Stimulated activated CD4-positive, alpha-beta T cell treated with anti-CD3 and anti-CD28 coated beads, Interleukin-1b, Interleukin-23, amount 100 ng/mL, for 4 hours (primary cell): ENCODE data around the gene SPTBN1.

Experiments
- DNase-seq, 2 donors: peaks; one replicate each; pipeline ENCODE4 v3.0.0-alpha.2; 2020; ENCODE audit warnings: low read depth in 2 of 2

The SPTBN1 gene

GRCh38 chr2:54590216-54591120 lies 134.3 kb downstream of the SPTBN1 start:
- DNase-seq: no peak

DNA sequence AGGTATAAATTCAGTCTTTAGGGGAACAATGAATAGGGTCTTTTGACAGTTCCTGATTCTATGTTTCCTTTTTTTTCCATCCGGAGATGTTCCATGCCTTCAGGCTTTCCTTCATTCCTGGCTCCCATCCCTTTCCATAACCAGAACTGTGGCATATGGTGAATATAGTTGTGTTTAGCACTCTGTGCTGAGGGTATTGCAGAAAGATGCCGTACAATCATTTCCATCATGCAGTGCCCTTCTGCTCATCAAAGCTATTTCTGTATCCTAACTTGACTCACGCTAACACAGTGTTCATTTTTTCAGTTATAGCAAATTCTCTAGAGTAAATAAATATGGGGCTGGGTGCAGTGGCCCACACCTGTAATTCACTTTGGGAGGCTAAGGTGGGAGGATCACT lies 135.4 kb downstream of the SPTBN1 start:
- DNase-seq: no peak

DNA sequence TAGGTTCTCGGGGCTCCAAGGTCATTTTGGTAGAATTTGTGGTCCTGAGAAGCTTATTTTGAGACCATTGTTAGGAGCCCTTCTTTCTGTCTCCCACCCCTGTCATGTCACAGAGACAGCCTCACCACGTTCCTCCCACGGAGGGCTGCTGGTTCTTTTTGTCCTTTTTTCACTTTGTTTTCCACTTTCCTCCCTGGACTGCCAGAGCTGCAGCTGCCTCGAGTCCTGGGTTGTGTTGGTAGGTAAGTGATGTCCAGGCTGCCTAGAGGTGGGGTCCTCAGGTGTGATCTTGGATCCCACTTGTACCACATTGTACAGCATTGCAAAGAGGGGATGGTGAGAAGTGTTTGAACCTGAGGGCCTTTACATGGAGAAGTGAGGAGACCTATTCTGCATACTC lies 137.1 kb downstream of the SPTBN1 start:
- no peak for DNase-seq

- DNase-seq: no peak
Measured at GRCh38 chr2:54594048-54594447, 137.9 kb downstream of the SPTBN1 start.

DNA sequence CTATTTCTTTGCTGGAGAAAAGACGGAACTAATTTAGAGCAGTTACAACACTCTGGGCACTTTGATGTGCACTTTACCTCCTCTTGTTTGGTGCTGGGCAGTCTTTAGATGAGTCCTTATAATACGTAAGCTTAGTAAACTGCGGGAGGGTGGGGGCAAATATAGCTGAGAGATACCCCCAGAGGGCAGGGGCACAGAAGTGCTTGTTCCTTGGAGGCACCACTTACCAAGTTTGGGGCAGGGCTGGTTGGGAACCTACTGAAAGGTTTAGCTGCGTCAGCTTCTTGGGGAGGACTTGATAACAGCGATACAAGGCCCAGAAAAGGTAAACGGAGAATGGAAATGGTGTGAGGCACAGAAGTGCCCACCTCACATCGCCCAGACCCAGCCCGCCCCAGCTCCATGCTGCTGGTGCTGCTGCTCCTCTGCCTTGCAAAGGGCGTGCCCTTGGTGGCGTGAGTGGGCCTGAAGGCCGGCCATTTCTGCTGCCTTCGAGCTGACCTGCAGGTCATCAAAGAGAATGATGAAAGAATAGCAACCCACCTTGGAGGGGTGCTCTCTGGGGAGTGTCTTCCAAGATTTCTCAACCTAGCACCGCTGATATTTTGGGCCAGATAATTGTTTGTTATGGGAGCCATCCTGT lies 139.2 kb downstream of the SPTBN1 start:
- no peak for DNase-seq

GRCh38 chr2:54595999-54596902 lies 140.1 kb downstream of the SPTBN1 start:
- DNase-seq: no peak

DNA sequence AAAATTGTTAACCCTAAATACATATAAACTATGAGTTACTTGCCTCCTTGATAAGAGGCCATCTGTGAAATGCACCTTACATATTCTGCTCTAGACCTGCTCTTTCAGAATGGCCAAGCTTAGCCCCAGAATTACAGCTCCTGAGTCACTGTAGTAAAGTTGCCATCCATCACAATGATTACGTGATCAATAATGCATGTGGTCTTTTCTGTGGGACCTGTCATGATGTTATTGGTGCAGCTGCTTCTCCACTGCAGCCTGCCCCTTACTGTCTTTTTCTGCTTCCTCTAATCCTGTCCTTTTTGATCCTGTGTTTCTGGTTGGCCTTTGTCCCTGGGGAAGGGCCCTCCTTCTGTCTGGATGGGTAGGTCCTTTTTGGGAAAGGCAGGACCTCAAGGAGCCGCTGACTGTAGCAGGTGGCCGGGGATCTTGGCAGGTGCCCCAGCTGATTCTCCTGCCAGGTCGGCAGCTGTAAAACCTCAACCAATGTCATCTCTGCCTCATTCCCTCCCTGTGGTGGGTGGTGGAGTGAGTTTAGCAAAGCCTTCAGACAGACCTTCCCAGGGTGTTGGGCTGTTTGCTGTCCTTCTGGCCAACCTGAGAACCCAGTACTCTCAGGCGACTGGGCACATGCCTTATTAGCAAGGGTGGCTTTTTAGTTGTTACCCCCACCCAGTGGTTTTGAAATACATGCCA lies 141.2 kb downstream of the SPTBN1 start:
- no peak for DNase-seq

DNA sequence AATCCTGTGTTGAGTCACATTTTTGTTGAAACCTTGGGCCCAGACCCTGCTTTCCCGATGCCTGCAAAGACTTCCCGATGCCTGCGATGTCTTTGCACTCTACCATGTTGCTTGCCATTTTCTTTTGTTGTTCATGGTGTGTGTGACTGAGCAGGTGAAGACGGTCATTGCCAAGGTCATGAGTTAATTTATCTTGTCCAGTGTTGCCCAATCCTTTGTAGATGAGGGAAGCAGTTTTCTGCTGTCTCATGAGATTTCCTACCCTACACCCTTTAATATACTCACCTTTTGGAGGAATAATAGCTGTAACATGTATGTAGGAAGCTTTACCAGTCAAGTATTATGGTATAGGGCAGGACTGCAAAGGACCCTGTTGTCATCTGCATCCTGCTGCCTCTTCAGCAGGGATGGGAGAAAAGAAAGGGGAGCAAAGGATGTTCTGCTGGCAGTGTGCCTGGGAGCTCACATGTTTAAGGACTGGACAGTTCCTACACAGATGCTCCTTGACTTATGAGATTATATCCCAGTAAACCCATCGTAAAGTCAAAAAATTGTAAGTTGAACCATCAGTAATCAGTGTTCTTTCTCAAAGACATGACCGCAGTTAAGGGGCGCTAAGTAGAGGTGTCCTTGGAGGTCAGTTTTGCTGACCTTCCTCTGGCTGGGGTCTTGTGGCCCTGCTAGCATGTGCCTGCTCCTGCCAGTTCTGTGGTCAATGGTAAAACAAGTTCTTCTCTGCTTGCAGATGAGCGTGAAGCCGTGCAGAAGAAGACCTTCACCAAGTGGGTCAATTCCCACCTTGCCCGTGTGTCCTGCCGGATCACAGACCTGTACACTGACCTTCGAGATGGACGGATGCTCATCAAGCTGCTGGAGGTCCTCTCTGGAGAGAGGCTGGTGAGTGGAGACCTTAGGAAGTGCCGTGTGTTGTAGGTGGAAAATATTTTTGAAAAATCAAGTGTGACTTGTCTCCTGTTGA lies 142.5 kb downstream of the SPTBN1 start:
- no peak for DNase-seq

DNA sequence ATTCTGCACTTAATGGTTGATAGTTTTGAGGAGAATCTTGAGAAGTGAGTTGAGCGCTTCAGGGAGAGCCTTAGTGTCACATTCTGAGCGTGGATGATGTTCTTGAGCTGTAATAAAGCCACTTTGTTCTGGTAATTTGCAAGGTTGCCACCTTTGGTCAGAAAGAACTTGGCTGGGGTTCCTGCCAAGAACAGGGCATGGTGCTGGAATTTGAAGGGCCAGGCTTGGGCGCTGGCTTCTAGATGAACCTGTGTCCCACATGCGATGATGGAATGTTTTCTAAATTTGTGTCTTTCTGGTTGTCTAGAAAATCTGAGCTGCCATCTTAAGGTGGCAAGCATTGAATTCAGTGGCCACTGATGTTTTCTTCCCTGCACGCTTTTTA lies 143.2 kb downstream of the SPTBN1 start:
- DNase-seq: no peak

- no peak for DNase-seq
Measured at GRCh38 chr2:54599914-54600313, 143.8 kb downstream of the SPTBN1 start.

GRCh38 chr2:54601339-54601738 lies 145.2 kb downstream of the SPTBN1 start:
- no peak for DNase-seq

DNA sequence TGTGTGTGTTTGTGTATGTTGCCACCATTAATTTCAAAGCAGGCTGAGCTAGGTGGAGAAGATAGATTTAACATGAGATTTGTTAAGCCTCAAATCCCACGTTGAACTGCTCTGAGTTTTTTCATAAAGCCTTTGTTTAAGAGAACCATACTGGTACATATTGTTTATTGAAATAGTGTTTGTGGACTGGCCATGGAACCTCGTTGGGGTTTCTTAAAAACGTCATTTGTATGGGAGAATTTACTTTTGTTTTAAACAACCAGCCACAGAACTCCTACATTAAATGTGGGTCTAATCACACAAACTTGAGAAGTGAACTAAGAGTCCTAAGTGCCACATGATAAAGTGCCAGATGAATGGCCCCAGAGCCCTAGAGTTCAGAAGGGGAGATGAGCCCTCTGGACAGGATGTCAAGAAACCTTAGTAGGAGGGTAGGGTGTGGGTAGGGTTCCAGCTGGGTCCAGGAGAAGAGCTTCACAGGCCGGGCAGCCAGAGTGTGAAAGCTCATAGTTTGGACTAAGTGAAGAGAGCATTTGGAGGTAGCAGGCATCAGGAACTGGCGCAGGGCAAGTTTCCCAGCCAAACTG lies 146.7 kb downstream of the SPTBN1 start:
- DNase-seq: no peak

- DNase-seq: no peak
Measured at GRCh38 chr2:54603357-54603756, 147.2 kb downstream of the SPTBN1 start.

GRCh38 chr2:54603796-54604195 lies 147.7 kb downstream of the SPTBN1 start:
- DNase-seq: no peak

GRCh38 chr2:54604871-54605270 lies 148.7 kb downstream of the SPTBN1 start:
- no peak for DNase-seq

DNA sequence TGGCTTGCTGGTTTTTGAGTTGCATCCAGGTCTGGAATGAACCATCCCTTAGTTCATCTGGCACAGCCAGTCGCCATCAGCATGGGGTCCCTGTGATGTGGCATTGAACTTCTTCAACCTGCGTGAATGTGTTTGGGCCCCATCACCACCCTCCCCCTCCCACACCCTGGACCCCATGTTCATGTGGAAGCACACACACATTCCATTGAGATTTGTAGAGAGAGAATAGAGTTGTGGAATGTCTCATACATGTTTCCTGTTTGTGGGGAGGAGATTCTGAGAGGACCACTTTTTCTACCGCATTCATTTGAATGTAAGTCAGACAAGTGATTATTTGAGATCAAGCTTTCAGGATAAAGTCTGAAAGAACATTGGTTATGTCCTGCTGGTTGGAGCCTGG lies 149.7 kb downstream of the SPTBN1 start:
- no peak for DNase-seq

DNA sequence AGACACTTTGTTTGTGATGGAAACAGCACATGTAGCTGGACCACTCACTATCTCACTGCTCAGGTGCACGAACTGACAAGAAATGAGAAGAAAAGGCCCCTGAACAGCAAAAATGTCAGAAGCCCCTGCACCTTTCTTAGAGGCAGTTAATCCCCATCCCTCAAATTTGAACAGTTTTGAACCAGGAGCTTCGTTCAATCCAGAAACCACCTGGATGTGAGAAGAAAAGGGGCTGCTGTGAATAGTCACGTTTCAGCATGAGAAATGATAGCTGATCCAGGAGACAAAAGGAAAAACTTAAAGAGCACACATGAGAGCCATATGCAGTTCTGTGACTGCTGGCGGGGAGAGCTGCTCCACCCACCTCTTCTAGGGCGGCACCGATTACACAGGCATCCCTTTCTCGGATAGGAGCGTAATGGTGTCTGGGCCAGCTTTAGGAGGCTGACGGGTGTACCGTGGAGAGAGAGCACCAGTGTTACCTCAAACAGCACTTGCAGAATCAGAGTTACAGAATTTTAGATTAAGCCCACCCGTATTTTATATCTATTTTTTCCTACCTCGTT lies 150.3 kb downstream of the SPTBN1 start:
- peak; percentile 36 to 41 for DNase-seq

DNA sequence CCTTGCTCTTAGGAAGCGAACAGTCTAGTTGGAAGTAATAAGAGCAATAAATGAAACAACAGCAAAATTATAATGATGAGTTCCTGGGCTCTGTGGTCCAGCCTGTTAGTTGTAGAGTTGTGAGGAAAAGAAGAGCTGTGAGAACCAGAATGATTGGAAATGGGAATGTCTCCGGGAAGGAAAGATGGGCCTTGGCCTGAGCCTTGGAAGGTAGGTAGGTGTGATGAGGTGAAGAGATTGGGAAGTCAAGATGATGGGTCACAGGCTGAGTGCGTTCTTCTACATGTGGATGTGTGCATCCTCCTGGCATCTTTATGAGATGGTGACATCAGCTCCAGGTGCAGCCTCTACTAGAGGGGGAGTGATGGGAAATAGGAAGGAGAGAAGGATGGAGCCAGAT lies 152.1 kb downstream of the SPTBN1 start:
- no peak for DNase-seq

- DNase-seq: no peak
Measured at GRCh38 chr2:54609241-54609640, 153.1 kb downstream of the SPTBN1 start.

DNA sequence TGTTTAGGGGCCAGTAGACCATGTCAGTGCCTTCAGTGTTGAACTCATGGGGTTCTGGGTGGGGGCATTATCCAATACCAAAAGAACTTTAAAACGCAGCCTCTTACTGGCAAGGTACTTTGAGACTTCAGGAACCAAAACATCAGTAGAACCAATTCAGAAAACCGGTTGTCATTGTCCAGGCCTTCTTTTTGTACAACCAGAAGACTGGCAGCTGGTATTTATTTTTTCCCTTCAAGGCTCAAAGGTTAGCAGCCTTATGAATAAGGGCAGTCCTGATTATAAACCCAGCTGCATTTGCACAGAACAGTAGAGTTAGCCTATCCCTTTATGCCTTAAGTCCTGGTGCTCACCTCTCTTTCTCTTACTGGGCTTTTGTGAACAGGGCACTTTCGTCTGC lies 153.5 kb downstream of the SPTBN1 start:
- DNase-seq: no peak
